Upper lobe of left lung (tissue), 6 donors: Measurements from ENCODE around the gene ARSD. TPM values are rescaled to one million over a fixed set of nuclear protein-coding genes. Genes with fewer than 3 reads are reported as not detected.
"Not testable (repeated sequence)": the region's sequence is repeated elsewhere in the genome, so short reads cannot be mapped to it uniquely, and the experiment has no call there.

ENCODE experiments used
- ATAC-seq, 2 donors: fragments of 200-7000 bp; cut with Tn5 transposase; one replicate each; pipeline ENCODE4 v1.9.1; 2022; ENCODE audit warnings: mild to moderate bottlenecking in 2 of 2, moderate library complexity in 2 of 2; ENCODE audit not compliant: low FRiP score in 2 of 2
- DNase-seq, 2 donors: peaks; one replicate each; pipeline ENCODE4 v3.0.0-alpha.2; 2019 to 2020
- H3K27ac ChIP-seq, 4 donors: fragments of 200-600 bp; sonication (generic); one replicate each; pipeline ENCODE4 v1.5.1; 2016 to 2019
- H3K27me3 ChIP-seq, 4 donors: fragments of 200-600 bp; sonication (generic); one replicate each; pipeline ENCODE4 v1.5.1; 2017 to 2019
- H3K36me3 ChIP-seq, 4 donors: fragments of 200-600 bp; sonication (generic); one replicate each; pipeline ENCODE4 v1.5.1; 2016 to 2019
- H3K4me1 ChIP-seq, 4 donors: fragments of 200-600 bp; sonication (generic); one replicate each; pipeline ENCODE4 v1.5.1; 2018 to 2019
- H3K4me3 ChIP-seq, 4 donors: fragments of 200-600 bp; sonication (generic); one replicate each; pipeline ENCODE4 v1.5.1; 2017 to 2019; ENCODE audit warnings: mild to moderate bottlenecking in 2 of 4, moderate library complexity in 1 of 4
- H3K9me3 ChIP-seq, 4 donors: fragments of 200-600 bp; sonication (generic); one replicate each; pipeline ENCODE4 v1.5.1; 2018 to 2019
- EP300 ChIP-seq, 4 donors: sonication (generic); formaldehyde crosslinking; IDR thresholded peaks; one replicate each; pipeline ENCODE4 v1.5.1; 2017; ENCODE audit warnings: antibody characterized with exemption in 4 of 4, control low read depth in 2 of 4
- POLR2A ChIP-seq, 4 donors: fragments of 450-650 bp; IDR thresholded peaks; one replicate each; pipeline ENCODE4 v1.5.1; 2016 to 2017; ENCODE audit warnings: antibody characterized with exemption in 4 of 4, mild to moderate bottlenecking in 2 of 4
- POLR2AphosphoS5 ChIP-seq, 2 donors: sonication (generic); formaldehyde crosslinking; IDR thresholded peaks; one replicate each; pipeline ENCODE4 v1.5.1; 2017; ENCODE audit warnings: antibody characterized with exemption in 2 of 2
- WGBS, 2 donors: methylation state at CpG; one replicate each; pipeline ENCODE4 v1.1.5; 2017 to 2018; 5-methylcytosine and 5-hydroxymethylcytosine counted together
- total RNA-seq, 6 donors: library from RNA; depleted of rRNA in 4 of 6; stranded (reverse); fragments of >200 nt in 4 of 6; gene quantifications; one replicate each; pipeline versions ENCODE4 v1.1.0 to v1.2.1, GENCODE V29; 2016 to 2021
- TF ChIP-seq, protein P1 (sequence below), 6 experiments: fragments of 450-650 bp in 4 of 6; fragments of 200-600 bp in 2 of 6; sonication (generic) in 2 of 6; IDR thresholded peaks; one replicate each; pipeline ENCODE4 v1.5.1; 2016 to 2019; ENCODE audit warnings: antibody characterized with exemption in 6 of 6
- donor health status: DM: no; HTN: no; CAD: no; lungs with moderate emphysema.
- donor health status: DM: no; HTN: yes; CAD: no; lungs with severe emphysema.

The ARSD gene
- total RNA-seq, 6 donors from 2014 or later, result 27.1 to 67.7 (median 32.3) TPM

DNA sequence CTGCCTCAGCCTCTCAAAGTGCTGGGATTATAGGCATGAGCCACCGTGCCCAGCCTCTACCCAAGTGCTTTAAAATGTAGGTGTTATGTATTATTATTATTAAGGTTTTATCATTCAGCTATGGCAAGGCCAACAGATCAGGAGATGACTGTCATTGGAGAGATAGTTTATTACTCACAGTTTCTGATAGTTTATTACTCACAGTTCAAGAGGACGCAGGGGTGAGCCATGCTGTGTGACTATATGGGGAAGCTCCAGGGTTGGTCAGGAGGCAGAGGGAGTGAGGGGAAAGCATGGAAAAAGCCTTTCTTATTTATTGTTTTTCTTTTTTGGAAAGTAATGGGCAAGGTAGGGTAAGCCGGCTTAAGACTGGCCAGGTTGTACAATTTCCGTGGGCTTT, 25.4 kb upstream of the ARSD start:
- H3K36me3 ChIP-seq, result no peaks in the 10 kb centered on the region
- H3K27me3 ChIP-seq, result no peaks in the 10 kb centered on the region
- DNase-seq, result no peak
- no peak for ATAC-seq
- H3K27ac ChIP-seq, result no peak overlapping the region
- H3K9me3 ChIP-seq, result no peaks in the 10 kb centered on the region
- 90 to 94% methylated on average over 4 of the region's 4 CpGs for WGBS, 2 donors
- H3K4me3 ChIP-seq, result no peak overlapping the region
- TF ChIP-seq EP300 (IDR thresholded peaks at IDR 0.05) (no peak), POLR2A (IDR thresholded peaks at IDR 0.05) (no peak), POLR2AphosphoS5 (IDR thresholded peaks at IDR 0.05) (no peak)
- TF ChIP-seq, protein P1, sequence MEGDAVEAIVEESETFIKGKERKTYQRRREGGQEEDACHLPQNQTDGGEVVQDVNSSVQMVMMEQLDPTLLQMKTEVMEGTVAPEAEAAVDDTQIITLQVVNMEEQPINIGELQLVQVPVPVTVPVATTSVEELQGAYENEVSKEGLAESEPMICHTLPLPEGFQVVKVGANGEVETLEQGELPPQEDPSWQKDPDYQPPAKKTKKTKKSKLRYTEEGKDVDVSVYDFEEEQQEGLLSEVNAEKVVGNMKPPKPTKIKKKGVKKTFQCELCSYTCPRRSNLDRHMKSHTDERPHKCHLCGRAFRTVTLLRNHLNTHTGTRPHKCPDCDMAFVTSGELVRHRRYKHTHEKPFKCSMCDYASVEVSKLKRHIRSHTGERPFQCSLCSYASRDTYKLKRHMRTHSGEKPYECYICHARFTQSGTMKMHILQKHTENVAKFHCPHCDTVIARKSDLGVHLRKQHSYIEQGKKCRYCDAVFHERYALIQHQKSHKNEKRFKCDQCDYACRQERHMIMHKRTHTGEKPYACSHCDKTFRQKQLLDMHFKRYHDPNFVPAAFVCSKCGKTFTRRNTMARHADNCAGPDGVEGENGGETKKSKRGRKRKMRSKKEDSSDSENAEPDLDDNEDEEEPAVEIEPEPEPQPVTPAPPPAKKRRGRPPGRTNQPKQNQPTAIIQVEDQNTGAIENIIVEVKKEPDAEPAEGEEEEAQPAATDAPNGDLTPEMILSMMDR (IDR thresholded peaks at IDR 0.05), result no peak
- no peaks in the 10 kb centered on the region for H3K4me1 ChIP-seq

DNA sequence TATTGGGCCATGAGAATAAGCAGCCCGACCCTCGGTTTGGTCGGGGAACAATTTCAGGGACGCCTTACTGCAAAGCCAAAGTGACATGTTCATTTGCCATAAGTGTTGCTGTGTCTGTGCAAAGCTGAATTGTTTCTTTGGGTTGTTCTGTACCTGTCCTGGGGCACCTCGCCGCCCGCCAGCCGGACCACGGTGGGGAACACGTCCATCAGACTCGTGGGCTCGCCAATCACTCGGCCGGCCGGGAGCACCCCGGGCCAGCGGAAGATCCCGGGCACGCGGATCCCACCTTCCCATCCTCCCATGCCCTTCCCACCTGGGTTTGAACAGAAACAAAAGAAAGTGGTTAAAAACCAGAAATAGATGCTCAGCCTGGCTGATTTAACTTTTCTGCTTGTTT, 8.8 kb upstream of the ARSD start:
- H3K36me3 ChIP-seq, H3K27ac ChIP-seq, ATAC-seq, H3K9me3 ChIP-seq, H3K4me3 ChIP-seq, H3K27me3 ChIP-seq: not testable (repeated sequence)
- WGBS, 2 donors, result 93 to 98% methylated on average over 16 to 20 of the region's 20 CpGs
- peaks cover 0 to 11% (median 0%) of the 10 kb centered on the region in 4 donors for H3K4me1 ChIP-seq
- peak in 1 of 2 donors; percentile 67 for DNase-seq

DNA sequence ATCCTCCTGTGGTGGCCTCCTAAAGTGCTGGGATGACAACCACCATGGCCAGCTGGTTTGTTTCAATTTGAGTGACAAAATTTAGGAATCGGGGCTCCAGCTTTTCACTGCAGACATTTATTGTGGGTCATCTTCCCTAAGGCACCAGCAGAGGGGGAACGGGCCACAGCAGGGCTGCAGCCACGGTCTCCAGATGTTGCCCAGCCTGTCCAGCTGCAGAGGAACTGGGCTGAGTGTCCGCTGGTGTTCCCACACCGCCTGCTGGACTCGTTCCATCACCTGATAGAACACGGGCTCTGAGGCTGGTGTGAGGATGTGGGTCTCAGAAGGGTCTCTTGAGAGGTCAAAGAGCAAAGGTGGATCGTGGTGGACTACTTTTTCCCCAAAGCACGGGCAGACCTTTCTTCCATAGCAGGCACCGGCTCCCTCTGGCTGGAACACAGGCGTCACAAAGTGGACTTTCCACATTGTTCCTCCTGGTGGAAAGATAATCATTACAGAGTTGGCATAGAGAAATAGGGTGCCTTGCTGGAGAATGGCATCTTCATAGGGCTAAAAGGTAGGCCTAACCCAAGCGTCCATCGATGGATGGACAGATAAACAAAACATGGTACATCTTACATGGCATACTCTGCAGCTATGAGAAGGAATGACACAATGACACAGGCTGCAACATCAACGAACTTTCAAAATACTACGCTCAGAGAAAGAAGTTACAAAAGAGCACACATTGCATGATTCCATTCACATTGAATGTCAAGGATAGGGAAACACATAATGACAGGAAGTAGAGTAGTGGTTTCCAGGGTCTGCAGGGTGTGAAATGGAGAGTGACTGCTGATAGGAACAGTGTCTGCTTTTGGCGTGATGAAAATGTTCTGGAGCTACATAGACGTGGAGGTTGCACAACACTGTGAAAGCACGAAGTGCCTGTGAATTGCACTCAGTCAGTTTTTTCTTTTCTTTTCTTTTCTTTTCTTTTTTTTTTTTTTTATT, 5.9 kb upstream of the ARSD start:
- DNase-seq (peak in 1 of 2 donors; percentile 25), ATAC-seq (no peak)
- Histone ChIP-seq H3K9me3 (peaks cover 0 to 7% (median 0%) of the 10 kb centered on the region in 4 donors), H3K4me3 (no peak overlapping the region), H3K27ac (no peak overlapping the region), H3K4me1 (peaks cover 0 to 11% (median 0%) of the 10 kb centered on the region in 4 donors), H3K27me3 (no peaks in the 10 kb centered on the region), H3K36me3 (no peaks in the 10 kb centered on the region)
- TF ChIP-seq, protein P1 (IDR thresholded peaks at IDR 0.05), result no peak
- TF ChIP-seq POLR2AphosphoS5 (IDR thresholded peaks at IDR 0.05), result peak; percentile 26 to 58
- WGBS, 2 donors, result 53 to 65% methylated on average over 7 to 18 of the region's 18 CpGs

DNA sequence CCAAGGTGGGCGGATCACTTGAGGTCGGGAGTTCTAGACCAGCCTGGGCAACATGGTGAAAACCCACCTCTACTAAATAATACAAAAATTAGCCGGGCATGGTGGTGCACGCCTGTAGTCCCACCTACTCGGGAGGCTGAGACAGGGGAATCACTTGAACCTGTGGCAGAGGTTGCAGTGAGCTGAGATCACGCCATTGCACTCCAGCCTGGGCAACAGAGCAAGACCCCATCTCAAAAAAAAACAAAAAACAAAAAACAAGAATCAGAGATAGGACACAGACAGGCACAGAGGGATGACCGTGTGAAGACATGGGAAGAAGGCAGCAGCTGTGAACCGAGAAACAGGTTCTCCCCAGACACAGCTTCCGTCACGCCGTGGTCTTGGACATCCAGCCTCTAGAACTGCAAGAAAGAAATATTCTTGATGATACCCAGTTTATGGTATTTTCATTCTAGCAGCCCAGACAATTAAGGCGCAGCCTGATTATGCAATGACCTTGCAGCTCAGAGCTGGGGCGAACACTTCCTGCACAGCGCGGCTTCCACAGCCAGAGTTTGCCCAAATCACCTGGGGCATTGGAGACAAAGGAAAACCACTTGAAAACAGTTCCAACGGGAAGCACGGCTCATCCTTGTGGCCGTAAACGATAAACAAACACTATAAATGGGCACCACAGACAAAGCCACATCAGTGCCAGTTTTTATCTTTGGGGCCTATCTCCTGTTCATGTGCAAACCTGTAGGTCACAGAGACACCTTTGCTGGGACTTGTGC, 4.2 kb upstream of the ARSD start:
- no peaks in the 10 kb centered on the region for H3K36me3 ChIP-seq
- peak in 1 of 2 donors; percentile 28 for DNase-seq
- peaks cover 0 to 21% (median 1%) of the 10 kb centered on the region in 4 donors for H3K4me1 ChIP-seq
- no peak overlapping the region for H3K27ac ChIP-seq
- 61 to 85% methylated on average over 11 to 19 of the region's 19 CpGs for WGBS, 2 donors
- TF ChIP-seq POLR2AphosphoS5 (IDR thresholded peaks at IDR 0.05), result no peak
- TF ChIP-seq, protein P1 (IDR thresholded peaks at IDR 0.05), result no peak
- no peak for TF ChIP-seq POLR2A (IDR thresholded peaks at IDR 0.05)
- no peak for TF ChIP-seq EP300 (IDR thresholded peaks at IDR 0.05)
- H3K9me3 ChIP-seq, result peaks cover 0 to 7% (median 0%) of the 10 kb centered on the region in 4 donors
- H3K27me3 ChIP-seq, result no peaks in the 10 kb centered on the region
- no peak overlapping the region for H3K4me3 ChIP-seq
- ATAC-seq, result no peak

DNA sequence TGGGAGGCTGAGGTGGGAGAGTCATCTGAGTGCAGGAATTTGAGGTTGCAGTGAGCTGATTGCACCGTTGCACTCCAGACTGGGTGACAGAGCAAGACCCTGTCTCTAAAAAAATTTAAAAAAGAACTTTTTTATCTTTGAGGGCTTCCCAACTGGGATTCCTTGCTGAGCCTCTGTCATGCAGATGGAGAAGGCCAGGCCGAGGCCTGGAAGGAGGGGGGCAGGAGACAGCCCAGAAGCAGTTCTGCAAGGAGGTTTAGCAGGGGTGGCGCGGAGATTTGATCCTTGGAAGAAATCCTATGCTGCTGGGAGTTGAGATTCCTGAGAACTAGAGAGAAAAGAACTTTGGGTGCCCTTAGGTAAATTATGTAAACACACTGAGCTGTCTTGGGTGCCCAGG, 2.5 kb upstream of the ARSD start:
- H3K4me3 ChIP-seq, result no peak overlapping the region
- no peak overlapping the region for H3K27ac ChIP-seq
- no peaks in the 10 kb centered on the region for H3K36me3 ChIP-seq
- TF ChIP-seq POLR2A (IDR thresholded peaks at IDR 0.05), result no peak
- TF ChIP-seq POLR2AphosphoS5 (IDR thresholded peaks at IDR 0.05), result no peak
- no peak for TF ChIP-seq EP300 (IDR thresholded peaks at IDR 0.05)
- TF ChIP-seq, protein P1 (IDR thresholded peaks at IDR 0.05), result no peak
- no peaks in the 10 kb centered on the region for H3K27me3 ChIP-seq
- WGBS, 2 donors, result 80 to 95% methylated on average over 3 to 4 of the region's 4 CpGs
- DNase-seq (no peak), ATAC-seq (no peak)
- peaks cover 0 to 7% (median 0%) of the 10 kb centered on the region in 4 donors for H3K9me3 ChIP-seq
- peaks cover 0 to 21% (median 1%) of the 10 kb centered on the region in 4 donors for H3K4me1 ChIP-seq
